GM12872 (cell line): ENCODE data around the gene EZH1.

Experiments
- TF ChIP-seq, protein P1 (sequence below): IDR thresholded peaks from 3 replicates; pipeline ENCODE4 v1.5.1; 2011; ENCODE audit warnings: low read depth, mild to moderate bottlenecking, low read length, moderate library complexity; ENCODE audit not compliant: insufficient read depth

The EZH1 gene

DNA sequence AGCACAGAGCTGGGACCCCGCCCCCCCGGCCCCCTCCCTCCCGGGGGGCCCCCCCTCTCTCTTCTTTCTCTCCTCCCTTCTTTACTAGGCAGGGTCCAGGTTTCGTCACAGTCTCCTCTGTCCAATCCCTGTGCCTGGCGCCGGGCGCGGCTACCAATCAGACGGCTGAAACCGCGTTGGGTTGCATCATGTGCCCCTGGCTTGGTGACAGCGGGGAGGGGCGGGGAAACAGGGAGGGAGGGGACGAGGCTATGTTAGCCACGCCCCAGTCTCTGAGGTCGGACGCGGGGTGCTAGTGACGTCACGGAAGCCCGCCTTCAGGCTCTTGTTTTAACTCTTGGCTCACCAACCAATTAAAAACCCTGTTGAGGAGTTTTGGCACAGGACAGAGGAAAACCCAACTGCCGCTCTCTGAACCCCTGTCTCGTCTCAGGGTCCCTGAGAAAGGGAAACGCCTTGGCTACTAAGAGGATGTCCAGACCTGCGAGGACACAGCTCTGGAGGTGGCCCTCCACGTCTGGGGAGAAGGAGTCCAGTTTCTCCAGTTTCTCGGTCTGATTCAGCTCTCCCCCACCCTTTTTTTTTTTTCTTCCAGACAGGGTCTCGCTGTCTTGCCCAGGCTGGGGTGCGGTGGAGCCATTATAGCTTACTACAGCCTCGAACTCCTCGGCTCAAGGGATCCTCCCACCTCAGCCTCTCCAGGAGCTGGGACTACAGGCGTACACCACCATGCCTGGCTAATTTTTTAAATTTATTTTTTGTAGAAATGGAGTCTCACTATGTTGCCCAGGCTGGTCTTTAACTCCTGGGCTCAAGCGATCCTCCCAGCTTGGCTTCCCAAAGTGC is 67.6 kb downstream of the EZH1 start:
- TF ChIP-seq, protein P1, sequence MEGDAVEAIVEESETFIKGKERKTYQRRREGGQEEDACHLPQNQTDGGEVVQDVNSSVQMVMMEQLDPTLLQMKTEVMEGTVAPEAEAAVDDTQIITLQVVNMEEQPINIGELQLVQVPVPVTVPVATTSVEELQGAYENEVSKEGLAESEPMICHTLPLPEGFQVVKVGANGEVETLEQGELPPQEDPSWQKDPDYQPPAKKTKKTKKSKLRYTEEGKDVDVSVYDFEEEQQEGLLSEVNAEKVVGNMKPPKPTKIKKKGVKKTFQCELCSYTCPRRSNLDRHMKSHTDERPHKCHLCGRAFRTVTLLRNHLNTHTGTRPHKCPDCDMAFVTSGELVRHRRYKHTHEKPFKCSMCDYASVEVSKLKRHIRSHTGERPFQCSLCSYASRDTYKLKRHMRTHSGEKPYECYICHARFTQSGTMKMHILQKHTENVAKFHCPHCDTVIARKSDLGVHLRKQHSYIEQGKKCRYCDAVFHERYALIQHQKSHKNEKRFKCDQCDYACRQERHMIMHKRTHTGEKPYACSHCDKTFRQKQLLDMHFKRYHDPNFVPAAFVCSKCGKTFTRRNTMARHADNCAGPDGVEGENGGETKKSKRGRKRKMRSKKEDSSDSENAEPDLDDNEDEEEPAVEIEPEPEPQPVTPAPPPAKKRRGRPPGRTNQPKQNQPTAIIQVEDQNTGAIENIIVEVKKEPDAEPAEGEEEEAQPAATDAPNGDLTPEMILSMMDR = no peak

DNA sequence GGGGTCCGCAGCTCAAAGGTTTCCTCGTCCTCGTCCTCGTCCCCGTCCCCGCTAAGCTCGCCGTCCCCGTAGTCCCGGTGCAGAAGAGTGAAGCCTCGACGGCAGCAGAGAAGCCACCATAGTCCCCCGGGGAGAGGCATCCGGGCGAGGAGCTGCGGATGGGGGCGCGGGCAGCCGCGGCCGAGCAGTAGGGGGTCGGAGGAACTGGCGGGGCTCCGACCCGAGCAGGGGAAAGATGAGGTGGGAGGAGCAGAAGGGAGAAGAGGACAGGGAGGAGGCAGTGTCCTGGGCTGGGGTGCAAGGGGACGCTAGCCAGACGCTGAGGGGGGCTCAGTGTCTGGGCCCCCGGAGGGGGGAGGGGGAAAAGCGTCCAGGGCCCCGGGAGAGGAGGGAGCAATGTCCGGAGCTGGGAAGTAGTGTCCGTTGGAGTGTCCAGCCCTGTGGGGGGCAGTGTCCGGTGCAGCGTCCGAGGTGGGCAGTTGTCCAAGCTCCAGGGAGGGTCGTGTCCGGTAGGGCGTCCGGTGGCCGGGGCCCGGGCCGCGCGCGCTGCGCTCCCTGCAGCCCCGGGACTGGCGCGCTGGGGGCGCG is 68.3 kb downstream of the EZH1 start, which contains the start of gene PLEKHH3:
Gene PLEKHH3 (minus strand): TSS at position 571 of the 588 bp plus-strand sequence. CDS start 431 bp downstream, at position 140.
- TF ChIP-seq, protein P1 = no peak

DNA sequence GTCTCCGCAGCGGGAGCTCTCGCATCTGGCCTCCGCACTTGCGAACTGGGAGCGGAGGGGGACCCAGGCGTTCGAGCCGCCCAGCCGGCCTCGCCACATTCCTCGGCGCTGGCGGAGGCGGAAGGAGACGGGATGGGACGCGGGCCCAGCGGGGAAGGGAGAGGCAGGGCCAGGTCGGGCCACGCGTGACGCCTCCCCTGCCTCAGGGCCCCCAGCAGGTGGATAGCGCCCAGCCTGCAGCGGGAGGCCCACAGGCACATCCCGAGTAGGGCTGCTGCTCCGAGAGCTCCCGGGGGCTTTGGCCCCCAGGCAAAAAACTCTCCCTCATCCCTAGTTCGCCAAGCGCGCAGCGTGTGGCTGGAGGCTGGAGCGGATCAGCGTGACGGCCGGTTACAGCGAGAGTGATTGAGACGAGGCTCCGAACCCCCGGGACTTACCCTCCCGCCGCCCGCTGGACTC is 68.8 kb downstream of the EZH1 start:
- TF ChIP-seq, protein P1 = no peak

DNA sequence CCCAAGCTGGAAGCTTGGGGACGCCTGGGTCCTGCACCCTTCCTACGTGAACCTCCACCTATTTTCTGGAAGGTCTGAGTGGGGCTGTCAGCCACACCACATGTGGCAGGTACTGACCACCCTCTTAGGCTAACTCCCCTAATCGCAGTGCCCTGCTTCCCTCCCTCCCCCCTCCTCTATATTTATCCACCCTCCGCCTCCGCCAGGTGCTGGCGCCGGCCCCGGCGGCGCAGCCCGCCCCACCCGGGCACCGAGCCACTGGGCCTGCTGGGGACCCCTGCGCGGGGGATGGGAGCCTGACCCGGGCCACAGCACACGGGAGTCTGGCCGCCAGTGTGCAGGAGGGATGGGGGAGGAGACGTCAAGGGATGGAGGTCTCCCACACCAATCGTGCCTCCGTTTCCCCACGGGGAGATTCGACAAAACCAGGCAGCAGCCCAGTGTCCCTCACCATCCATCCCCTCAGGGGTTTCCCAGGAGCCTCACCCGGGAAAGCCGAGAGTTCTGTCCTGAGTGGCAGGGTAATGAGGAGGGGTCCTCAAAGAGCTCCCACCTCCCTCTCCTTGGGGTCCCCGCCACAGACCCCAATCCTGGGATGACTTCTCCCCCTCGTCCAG is 69.4 kb downstream of the EZH1 start:
- TF ChIP-seq, protein P1 = no peak

DNA sequence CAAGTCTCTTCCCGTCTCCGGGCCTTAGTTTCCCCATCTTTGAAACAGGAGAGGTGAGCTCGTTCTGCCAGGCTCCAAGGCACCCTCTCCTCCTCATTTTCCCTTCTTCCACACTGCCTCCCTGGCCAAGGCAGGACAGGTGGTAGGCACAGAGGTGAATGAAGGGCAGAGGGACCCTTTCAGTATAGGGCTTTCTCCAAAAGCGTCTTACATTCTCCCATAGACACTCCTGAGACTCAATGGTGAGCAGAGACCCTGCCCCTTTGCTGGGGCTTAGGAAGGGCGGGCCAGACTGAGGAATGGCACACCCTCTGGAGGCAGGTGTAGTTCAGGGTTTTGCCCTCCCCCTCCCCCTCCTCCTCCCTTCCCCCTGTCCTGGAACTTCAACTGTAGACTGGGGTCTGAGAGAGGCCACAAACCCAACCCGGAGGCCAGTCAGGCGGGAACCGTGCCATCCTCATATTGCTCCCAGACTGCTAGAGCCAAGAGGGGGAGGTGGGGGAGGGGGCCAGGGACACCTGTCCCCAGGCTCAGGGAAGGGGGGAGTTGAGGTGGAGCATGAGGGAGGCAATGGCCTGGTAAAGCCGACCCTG is 70.0 kb downstream of the EZH1 start:
- TF ChIP-seq, protein P1 = no peak

DNA sequence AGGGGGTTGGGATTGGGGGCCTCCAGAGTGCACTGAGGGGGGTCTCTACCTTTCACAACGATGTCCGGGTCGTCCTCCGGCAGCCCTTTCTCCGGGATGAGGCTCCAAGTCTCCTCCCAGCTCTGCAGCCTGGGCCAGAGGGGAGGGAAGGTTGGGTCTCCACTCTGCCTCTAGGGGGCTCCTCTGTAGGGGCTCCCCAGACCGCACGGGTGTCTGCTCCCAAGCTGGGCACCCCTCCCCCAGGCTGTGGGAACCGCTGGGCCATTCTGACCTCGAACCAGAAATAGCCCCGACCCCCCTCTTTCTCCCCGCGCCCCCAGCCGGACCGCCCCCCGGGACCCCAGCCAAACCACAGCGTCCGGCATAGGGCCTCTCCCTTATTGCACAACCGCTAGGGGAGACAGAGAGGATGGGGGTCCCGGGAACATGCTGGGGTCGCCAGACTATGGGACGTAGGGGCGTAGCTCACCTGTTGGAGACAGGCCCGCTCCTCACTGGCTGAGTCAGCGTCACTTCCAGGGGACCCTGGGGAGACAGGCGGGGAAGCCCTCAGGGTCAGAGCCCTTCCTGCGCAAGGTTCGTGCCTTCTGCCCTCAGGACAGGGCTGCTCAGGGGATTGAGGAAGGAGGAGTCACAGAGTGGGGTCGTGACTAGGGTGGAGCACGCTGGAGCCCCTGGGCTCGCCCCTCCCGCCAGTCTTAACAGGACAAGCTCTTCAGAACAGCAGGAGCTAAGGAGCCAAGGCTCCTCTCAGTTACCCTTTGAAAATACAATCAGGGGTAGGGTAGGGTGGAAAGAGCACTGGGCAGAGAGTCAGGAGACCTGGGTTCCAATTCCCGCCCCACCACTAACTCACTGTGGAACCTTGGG is 70.7 kb downstream of the EZH1 start:
- TF ChIP-seq, protein P1 = peak; percentile 81
